Embryonic facial prominence (tissue), 1 donor: ENCODE data around the gene GNA12.
"Not testable (repeated sequence)": the region's sequence is repeated elsewhere in the genome, so short reads cannot be mapped to it uniquely, and the experiment has no call there.

Source experiments
- DNase-seq: peaks from one replicate; pipeline ENCODE4 v3.0.0-alpha.2; 2016; ENCODE audit errors: extremely low spot score

The GNA12 gene

GRCh38 chr7:2751086-2751485 lies 93.0 kb downstream of the GNA12 start:
- no peak for DNase-seq

- DNase-seq, result no peak
Measured at GRCh38 chr7:2750004-2750407, 94.1 kb downstream of the GNA12 start.

GRCh38 chr7:2748684-2749083 lies 95.4 kb downstream of the GNA12 start:
- not testable (repeated sequence) for DNase-seq

GRCh38 chr7:2743523-2744185 lies 100.5 kb downstream of the GNA12 start:
- not testable (repeated sequence) for DNase-seq

GRCh38 chr7:2738766-2739549 lies 105.2 kb downstream of the GNA12 start:
- no peak for DNase-seq

- no peak for DNase-seq
Measured at GRCh38 chr7:2737771-2738540, 106.2 kb downstream of the GNA12 start.

- DNase-seq, result not testable (repeated sequence)
Measured at GRCh38 chr7:2737005-2737743, 106.9 kb downstream of the GNA12 start.

- no peak for DNase-seq
Measured at GRCh38 chr7:2736411-2736914, 107.6 kb downstream of the GNA12 start.

GRCh38 chr7:2735744-2736143 lies 108.4 kb downstream of the GNA12 start:
- no peak for DNase-seq

- no peak for DNase-seq
Measured at GRCh38 chr7:2734751-2735571, 109.1 kb downstream of the GNA12 start.

- DNase-seq, result no peak
Measured at GRCh38 chr7:2734084-2734686, 109.9 kb downstream of the GNA12 start.

- no peak for DNase-seq
Measured at GRCh38 chr7:2732959-2733584, 111.0 kb downstream of the GNA12 start.

GRCh38 chr7:2732388-2732787 lies 111.7 kb downstream of the GNA12 start:
- no peak for DNase-seq

- DNase-seq, result no peak
Measured at GRCh38 chr7:2730846-2731770, 113.0 kb downstream of the GNA12 start.

- DNase-seq, result no peak
Measured at GRCh38 chr7:2729893-2730716, 114.0 kb downstream of the GNA12 start.

GRCh38 chr7:2729031-2729892 lies 114.8 kb downstream of the GNA12 start:
- DNase-seq, result no peak
